Tongue (tissue), 2 donors: ENCODE data around the gene SAT1. TPM values are rescaled to one million over a fixed set of nuclear protein-coding genes. Genes with fewer than 3 reads are reported as not detected.
A peak's percentile ranks its signal among the peaks of the same experiment; 100 is the strongest.
"Not testable (repeated sequence)": the region's sequence is repeated elsewhere in the genome, so short reads cannot be mapped to it uniquely, and the experiment has no call there.

Experiments used
- DNase-seq: peaks from one replicate; pipeline ENCODE4 v3.0.0-alpha.2; 2015
- total RNA-seq: library from RNA; depleted of rRNA; stranded (reverse); fragments of >200 nt; gene quantifications from one replicate; pipeline ENCODE4 v1.2.3, GENCODE V29; 2014

The SAT1 gene
- 136 TPM for total RNA-seq

GRCh38 chrX:23782863-23783588 lies at the start of gene SAT1:
Gene SAT1 (plus strand): TSS chrX:23783173. CDS start chrX:23783352, 179 bp downstream.
- DNase-seq, result peak; percentile 97

- DNase-seq, result no peak
Observed at GRCh38 chrX:23736030-23736429, 46.9 kb upstream of the SAT1 start.

- DNase-seq, result no peak
Observed at GRCh38 chrX:23737413-23737812, 45.6 kb upstream of the SAT1 start.

- peak; percentile 88 for DNase-seq
Observed at GRCh38 chrX:23742174-23742696, 40.7 kb upstream of the SAT1 start.

- DNase-seq, result peak; percentile 95
Observed at GRCh38 chrX:23742697-23743622, 40.0 kb upstream of the SAT1 start, which contains the start of gene ACOT9. Gene ACOT9 (minus strand): TSS chrX:23743276. CDS start chrX:23743144, 132 bp downstream.

- not testable (repeated sequence) for DNase-seq
Observed at GRCh38 chrX:23743623-23743971, 39.4 kb upstream of the SAT1 start.

GRCh38 chrX:23745786-23746185 lies 37.2 kb upstream of the SAT1 start:
- DNase-seq, result no peak

GRCh38 chrX:23749129-23749528 lies 33.8 kb upstream of the SAT1 start:
- no peak for DNase-seq

GRCh38 chrX:23749576-23749975 lies 33.4 kb upstream of the SAT1 start:
- no peak for DNase-seq

- DNase-seq, result peak; percentile 51
Observed at GRCh38 chrX:23752740-23753415, 30.1 kb upstream of the SAT1 start.

GRCh38 chrX:23754664-23755063 lies 28.3 kb upstream of the SAT1 start:
- DNase-seq, result no peak

- peak; percentile 42 for DNase-seq
Observed at GRCh38 chrX:23756165-23756564, 26.8 kb upstream of the SAT1 start.

- DNase-seq, result no peak
Observed at GRCh38 chrX:23759821-23760220, 23.2 kb upstream of the SAT1 start.

GRCh38 chrX:23764188-23764984 lies 18.6 kb upstream of the SAT1 start:
- DNase-seq, result no peak

- DNase-seq, result no peak
Observed at GRCh38 chrX:23765449-23765848, 17.5 kb upstream of the SAT1 start.

GRCh38 chrX:23765868-23766267 lies 17.1 kb upstream of the SAT1 start:
- DNase-seq, result no peak

GRCh38 chrX:23766650-23767551 lies 16.1 kb upstream of the SAT1 start:
- no peak for DNase-seq

GRCh38 chrX:23770142-23770541 lies 12.8 kb upstream of the SAT1 start:
- no peak for DNase-seq

GRCh38 chrX:23771086-23771485 lies 11.9 kb upstream of the SAT1 start:
- not testable (repeated sequence) for DNase-seq

GRCh38 chrX:23773601-23774175 lies 9.3 kb upstream of the SAT1 start:
- no peak for DNase-seq
